Stimulated activated CD4-positive, alpha-beta T cell treated with anti-CD3 and anti-CD28 coated beads, Interleukin-15, amount 100 ng/mL, for 48 hours (primary cell): Measurements from ENCODE around the gene IFT57.
"Not testable (repeated sequence)": the region's sequence is repeated elsewhere in the genome, so short reads cannot be mapped to it uniquely, and the experiment has no call there.

Experiments used
- DNase-seq, 2 donors: peaks; one replicate each; pipeline ENCODE4 v3.0.0-alpha.2; 2020; ENCODE audit warnings: low read depth in 2 of 2

Gene IFT57, protein sequence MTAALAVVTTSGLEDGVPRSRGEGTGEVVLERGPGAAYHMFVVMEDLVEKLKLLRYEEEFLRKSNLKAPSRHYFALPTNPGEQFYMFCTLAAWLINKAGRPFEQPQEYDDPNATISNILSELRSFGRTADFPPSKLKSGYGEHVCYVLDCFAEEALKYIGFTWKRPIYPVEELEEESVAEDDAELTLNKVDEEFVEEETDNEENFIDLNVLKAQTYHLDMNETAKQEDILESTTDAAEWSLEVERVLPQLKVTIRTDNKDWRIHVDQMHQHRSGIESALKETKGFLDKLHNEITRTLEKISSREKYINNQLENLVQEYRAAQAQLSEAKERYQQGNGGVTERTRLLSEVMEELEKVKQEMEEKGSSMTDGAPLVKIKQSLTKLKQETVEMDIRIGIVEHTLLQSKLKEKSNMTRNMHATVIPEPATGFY

GRCh38 chr3:108221911-108222852 is at the start of gene IFT57:
Gene IFT57 (minus strand): TSS chr3:108222424. CDS start chr3:108222322, 102 bp downstream.
- DNase-seq, result peak; percentile 89 to 91

DNA sequence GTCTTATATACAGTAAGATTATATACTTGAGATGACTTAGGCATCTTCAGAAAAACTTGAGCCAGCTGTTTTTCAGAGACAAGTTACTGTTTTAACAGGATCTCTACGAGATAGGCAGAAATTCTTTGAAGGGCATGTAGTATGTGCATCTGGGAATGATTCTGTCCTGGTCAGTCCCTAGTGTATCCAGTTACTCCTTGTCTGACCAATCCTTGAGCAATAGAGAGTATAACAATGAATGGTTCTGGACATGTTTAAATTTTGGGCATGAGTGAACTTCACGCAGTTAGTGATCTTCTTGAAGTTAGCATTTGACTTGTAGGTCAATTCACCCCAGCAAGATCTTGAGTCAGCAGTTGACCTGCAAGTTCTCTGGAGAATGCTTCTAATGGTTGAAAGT is 49.4 kb upstream of the IFT57 start:
- no peak for DNase-seq

- DNase-seq, result not testable (repeated sequence)
Measured at GRCh38 chr3:108268235-108268634, 46.0 kb upstream of the IFT57 start.

DNA sequence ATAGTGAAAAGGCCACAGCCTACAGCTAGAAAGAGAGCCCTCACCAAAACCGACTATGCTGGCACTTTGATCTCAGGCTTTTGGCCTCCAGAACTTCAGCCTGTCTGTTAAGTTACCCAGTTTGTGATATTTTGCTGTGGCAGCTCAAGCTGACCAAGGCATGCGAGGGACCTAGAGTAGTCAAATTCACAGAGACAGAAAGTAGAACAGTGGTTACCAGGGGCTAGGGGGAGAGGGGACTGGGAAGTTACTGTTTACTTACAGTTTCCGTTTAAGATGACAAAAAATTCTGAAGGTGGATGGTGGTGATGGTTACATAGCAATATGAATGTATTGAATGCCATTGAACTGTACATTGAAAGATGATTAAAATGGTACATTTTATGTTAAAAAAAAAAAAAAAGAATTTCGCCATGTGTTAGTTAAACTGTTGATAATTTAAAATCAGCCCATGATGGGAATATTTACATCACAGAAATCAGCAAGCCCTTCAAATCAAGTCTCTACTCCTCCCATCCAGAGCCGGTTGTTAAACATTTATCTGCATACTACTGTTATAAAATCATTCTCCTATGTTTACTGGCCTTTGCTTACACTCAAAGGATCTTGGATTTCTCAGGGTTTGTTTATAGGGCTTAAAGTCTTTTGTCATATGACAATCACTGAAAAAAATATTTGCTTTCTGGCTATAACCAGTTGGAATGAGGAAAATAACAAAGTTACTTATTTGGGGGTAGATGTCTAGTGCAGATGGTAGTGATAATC is 42.5 kb upstream of the IFT57 start:
- not testable (repeated sequence) for DNase-seq

GRCh38 chr3:108255131-108255530 is 32.9 kb upstream of the IFT57 start:
- DNase-seq, result no peak

GRCh38 chr3:108251844-108252243 is 29.6 kb upstream of the IFT57 start:
- no peak for DNase-seq

- no peak for DNase-seq
Measured at GRCh38 chr3:108251265-108251664, 29.0 kb upstream of the IFT57 start.

GRCh38 chr3:108250626-108251025 is 28.4 kb upstream of the IFT57 start:
- no peak for DNase-seq

- DNase-seq, result no peak
Measured at GRCh38 chr3:108243243-108243642, 21.0 kb upstream of the IFT57 start.

GRCh38 chr3:108242776-108243175 is 20.6 kb upstream of the IFT57 start:
- DNase-seq, result no peak

GRCh38 chr3:108241721-108242120 is 19.5 kb upstream of the IFT57 start:
- DNase-seq, result no peak

- no peak for DNase-seq
Measured at GRCh38 chr3:108241146-108241545, 18.9 kb upstream of the IFT57 start.

DNA sequence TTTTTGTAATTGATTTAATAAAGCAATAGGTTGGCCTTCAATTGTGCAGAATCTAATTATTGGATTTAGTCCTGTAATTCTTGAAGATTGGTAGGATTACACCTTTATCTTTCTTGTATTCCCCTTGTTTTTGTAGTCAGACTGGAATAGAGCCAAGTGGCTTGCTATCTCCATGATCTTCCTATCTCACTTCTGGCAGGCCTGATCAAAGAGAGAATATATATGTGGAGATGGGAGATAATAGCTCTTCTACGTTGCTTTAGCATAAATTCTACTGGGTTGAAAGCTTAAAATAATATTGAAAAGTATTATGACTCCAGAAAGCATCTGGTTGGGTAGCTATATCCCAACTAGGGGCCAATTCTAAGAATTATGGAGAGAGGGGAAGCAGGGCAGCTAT is 16.9 kb upstream of the IFT57 start:
- no peak for DNase-seq

DNA sequence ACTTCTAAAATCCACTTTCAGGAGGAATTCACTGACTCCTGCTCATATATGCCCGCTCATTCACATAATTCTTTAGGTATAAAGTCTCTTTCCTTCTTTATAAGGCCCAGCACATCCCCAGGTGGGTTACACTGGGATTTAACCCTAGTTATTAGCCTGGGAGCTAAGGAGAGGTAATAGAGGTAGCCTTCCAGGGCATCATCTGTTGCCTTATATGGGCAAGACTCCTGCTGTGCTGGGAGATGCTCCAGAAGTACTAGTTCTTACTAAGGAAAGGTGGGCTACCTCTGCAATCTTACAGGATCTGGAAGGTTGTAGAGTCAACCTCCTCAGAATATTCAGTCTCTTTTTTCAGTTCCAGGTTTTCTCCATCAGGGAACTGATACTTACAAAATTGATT is 13.1 kb upstream of the IFT57 start:
- no peak for DNase-seq

GRCh38 chr3:108234387-108234957 is 12.2 kb upstream of the IFT57 start:
- DNase-seq, result no peak

DNA sequence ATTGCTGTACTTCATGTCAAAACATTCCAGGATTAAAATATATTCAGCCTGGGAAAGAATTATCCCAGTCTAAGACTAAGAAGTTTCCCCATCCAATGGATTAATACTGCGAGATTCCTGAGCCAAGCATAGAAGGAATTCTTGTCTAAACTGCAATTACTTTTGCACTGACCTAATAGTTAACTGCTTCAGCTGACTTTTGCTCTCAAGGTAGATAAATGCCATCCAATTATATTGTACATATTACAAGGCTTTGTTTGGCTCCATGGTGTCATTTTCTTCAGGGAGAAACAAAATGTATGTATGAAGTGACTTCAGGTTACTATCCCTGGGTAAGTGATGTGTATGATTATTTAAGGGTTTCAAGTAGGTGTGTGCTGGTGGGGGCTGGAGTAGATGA is 6.1 kb upstream of the IFT57 start:
- no peak for DNase-seq

- no peak for DNase-seq
Measured at GRCh38 chr3:108227131-108227530, 4.9 kb upstream of the IFT57 start.

DNA sequence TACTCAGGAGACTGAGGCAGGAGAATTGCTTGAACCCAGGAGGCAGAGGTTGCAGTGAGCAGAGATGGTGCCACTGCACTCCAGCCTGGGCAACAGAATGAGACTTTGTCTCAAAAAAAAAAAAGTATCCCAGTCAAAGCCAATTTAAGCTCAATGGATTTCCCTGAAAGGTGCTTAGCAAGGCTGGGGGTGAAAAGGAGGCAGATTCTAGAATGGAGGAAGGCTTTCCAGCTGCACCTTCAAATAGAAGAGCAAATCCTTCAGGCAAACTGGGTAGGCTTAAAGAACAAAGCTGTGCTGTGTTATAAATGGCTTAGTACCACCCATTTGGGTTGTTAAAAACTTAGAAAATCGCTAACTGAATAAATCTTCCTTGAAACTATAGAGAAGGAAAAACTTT is 3.0 kb upstream of the IFT57 start:
- no peak for DNase-seq

DNA sequence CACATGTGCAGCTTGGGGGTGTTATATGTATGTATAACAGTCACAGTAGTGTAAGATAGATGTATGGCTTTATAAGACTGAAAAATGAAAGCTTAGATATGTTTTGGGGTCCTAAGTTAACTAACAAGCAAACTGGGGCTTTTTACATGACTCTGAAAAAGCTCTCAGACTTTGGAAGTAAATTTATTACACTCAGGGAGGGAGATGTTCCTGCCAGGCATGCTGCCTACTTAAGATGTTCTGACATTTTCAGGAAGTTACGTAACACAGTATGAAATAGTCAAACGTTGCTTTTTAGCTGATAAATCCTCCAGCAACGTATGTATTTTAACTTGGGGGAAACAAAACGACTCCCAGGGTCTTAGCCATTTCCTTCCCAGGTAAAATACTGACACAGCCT is 1.7 kb upstream of the IFT57 start:
- no peak for DNase-seq

DNA sequence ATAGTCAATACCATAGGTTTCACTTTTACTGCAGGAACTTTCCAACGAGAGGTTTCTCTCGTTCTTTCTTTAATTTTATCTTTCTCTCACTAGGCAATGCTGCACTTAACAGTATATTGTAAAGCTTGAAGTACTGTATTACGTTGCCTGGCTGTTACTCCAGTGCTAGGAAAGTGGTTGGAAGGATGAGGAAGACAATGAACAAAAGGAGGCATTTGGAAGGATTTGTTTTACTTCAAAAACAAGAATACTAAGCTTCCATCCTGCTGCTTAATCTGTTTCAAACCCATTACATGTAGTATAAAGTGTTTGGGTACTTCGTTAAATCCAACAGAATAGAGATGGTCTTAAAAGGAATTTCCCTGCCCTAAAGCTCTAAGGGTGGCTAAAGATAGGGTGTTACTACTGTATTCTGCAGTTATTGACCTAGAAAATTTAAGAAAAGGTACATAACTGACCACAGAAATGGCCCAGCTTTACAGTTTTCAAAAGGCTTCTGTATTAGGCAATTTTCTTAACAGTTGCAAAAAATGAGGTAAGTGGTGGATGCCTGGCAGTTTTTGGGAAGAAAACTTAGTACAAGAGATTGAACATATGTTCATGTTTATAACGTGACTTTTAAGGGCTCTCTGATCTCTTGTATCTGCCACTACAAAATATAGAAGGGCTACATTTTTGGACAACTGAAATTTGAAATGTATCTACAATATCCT is 785 bp upstream of the IFT57 start:
- no peak for DNase-seq

DNA sequence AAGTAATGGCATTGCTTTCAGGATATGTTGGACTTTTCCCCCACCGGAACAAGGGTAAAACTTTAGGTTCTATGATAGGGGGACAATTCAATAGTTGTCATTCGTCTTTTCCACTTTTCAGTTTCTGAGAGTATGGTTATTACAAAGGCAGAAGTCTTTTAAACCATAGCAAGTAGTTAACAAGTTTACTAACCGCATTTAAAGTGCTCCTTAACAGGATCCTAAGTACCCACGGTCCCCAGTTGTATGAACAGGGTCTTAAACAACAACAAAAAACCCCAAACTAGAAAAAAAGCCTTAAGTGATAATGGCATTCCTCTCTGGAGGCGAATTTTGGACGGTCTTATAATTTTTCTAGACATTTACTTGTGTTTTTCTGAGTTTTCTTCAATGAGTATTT is 831 bp downstream of the IFT57 start:
- DNase-seq, result no peak
